ENCODE data around the gene STXBP6.

The STXBP6 gene

GRCh38 chr14:24818823-24819341 is 231.1 kb downstream of the STXBP6 start:
- no peak overlapping the region for H3K27ac Mint-ChIP-seq
- no peak for DNase-seq
- no peaks in the 10 kb centered on the region for H3K4me1 Mint-ChIP-seq
- H3K4me3 Mint-ChIP-seq = no peak overlapping the region
- H3K27me3 Mint-ChIP-seq = peaks cover 17% of the 10 kb centered on the region
- H3K9me3 Mint-ChIP-seq = no peaks in the 10 kb centered on the region
- no peak for ATAC-seq
- H3K36me3 Mint-ChIP-seq (ENCODE audit: low read depth) = no peaks in the 10 kb centered on the region

- no peak for ATAC-seq
- H3K27ac Mint-ChIP-seq = no peak overlapping the region
- no peaks in the 10 kb centered on the region for H3K36me3 Mint-ChIP-seq (ENCODE audit: low read depth)
- H3K4me3 Mint-ChIP-seq = no peak overlapping the region
- H3K9me3 Mint-ChIP-seq = no peaks in the 10 kb centered on the region
- no peak for DNase-seq
- peaks cover 17% of the 10 kb centered on the region for H3K27me3 Mint-ChIP-seq
- H3K4me1 Mint-ChIP-seq = no peaks in the 10 kb centered on the region
Measured at GRCh38 chr14:24818058-24818822, 231.7 kb downstream of the STXBP6 start.

GRCh38 chr14:24817212-24818057 is 232.5 kb downstream of the STXBP6 start:
- ATAC-seq = no peak
- peaks cover 14% of the 10 kb centered on the region for H3K27me3 Mint-ChIP-seq

GRCh38 chr14:24816929-24817211 is 233.1 kb downstream of the STXBP6 start:
- H3K27me3 Mint-ChIP-seq = peaks cover 12% of the 10 kb centered on the region
- no peak for DNase-seq

More at GRCh38 chr14:24817212-24818057, 232.5 kb downstream of the STXBP6 start:
- no peak for DNase-seq
- Mint-ChIP-seq H3K4me1 (no peaks in the 10 kb centered on the region), H3K4me3 (no peak overlapping the region), H3K27ac (no peak overlapping the region), H3K9me3 (no peaks in the 10 kb centered on the region), H3K36me3 (ENCODE audit: low read depth) (no peaks in the 10 kb centered on the region)

GRCh38 chr14:24816011-24816928 is 233.7 kb downstream of the STXBP6 start:
- Mint-ChIP-seq H3K27ac (no peak overlapping the region), H3K4me1 (no peaks in the 10 kb centered on the region), H3K9me3 (no peaks in the 10 kb centered on the region), H3K36me3 (ENCODE audit: low read depth) (no peaks in the 10 kb centered on the region), H3K27me3 (peaks cover 7% of the 10 kb centered on the region), H3K4me3 (no peak overlapping the region)
- ATAC-seq = no peak
- DNase-seq = no peak

More at GRCh38 chr14:24816929-24817211, 233.1 kb downstream of the STXBP6 start:
- H3K36me3 Mint-ChIP-seq (ENCODE audit: low read depth) = no peaks in the 10 kb centered on the region
- no peak overlapping the region for H3K4me3 Mint-ChIP-seq
- no peak overlapping the region for H3K27ac Mint-ChIP-seq
- ATAC-seq = no peak
- no peaks in the 10 kb centered on the region for H3K9me3 Mint-ChIP-seq
- H3K4me1 Mint-ChIP-seq = no peaks in the 10 kb centered on the region

- ATAC-seq (no peak), DNase-seq (no peak)
- Mint-ChIP-seq H3K4me1 (no peaks in the 10 kb centered on the region), H3K9me3 (no peaks in the 10 kb centered on the region), H3K36me3 (ENCODE audit: low read depth) (no peaks in the 10 kb centered on the region), H3K27ac (no peak overlapping the region), H3K27me3 (peaks cover 4% of the 10 kb centered on the region), H3K4me3 (no peak overlapping the region)
Measured at GRCh38 chr14:24815543-24815942, 234.4 kb downstream of the STXBP6 start.

- H3K9me3 Mint-ChIP-seq = no peaks in the 10 kb centered on the region
- no peaks in the 10 kb centered on the region for H3K36me3 Mint-ChIP-seq (ENCODE audit: low read depth)
- DNase-seq (no peak), ATAC-seq (no peak)
- no peak overlapping the region for H3K27ac Mint-ChIP-seq
- peaks cover 4% of the 10 kb centered on the region for H3K27me3 Mint-ChIP-seq
- H3K4me1 Mint-ChIP-seq = no peaks in the 10 kb centered on the region
- H3K4me3 Mint-ChIP-seq = no peak overlapping the region
Measured at GRCh38 chr14:24814944-24815343, 235.0 kb downstream of the STXBP6 start.

- H3K36me3 Mint-ChIP-seq (ENCODE audit: low read depth) = no peaks in the 10 kb centered on the region
Measured at GRCh38 chr14:24814346-24814745, 235.6 kb downstream of the STXBP6 start.

GRCh38 chr14:24813819-24814259 is 236.1 kb downstream of the STXBP6 start:
- Mint-ChIP-seq H3K36me3 (ENCODE audit: low read depth) (no peaks in the 10 kb centered on the region), H3K9me3 (no peaks in the 10 kb centered on the region), H3K27ac (no peak overlapping the region), H3K4me3 (no peak overlapping the region), H3K27me3 (peaks cover 9% of the 10 kb centered on the region), H3K4me1 (no peaks in the 10 kb centered on the region)
- ATAC-seq (no peak), DNase-seq (no peak)

More at GRCh38 chr14:24814346-24814745, 235.6 kb downstream of the STXBP6 start:
- no peaks in the 10 kb centered on the region for H3K9me3 Mint-ChIP-seq
- H3K27me3 Mint-ChIP-seq = peaks cover 4% of the 10 kb centered on the region
- no peak overlapping the region for H3K4me3 Mint-ChIP-seq
- no peak overlapping the region for H3K27ac Mint-ChIP-seq
- H3K4me1 Mint-ChIP-seq = no peaks in the 10 kb centered on the region
- DNase-seq (no peak), ATAC-seq (no peak)

- no peaks in the 10 kb centered on the region for H3K36me3 Mint-ChIP-seq (ENCODE audit: low read depth)
- ATAC-seq = no peak
- H3K27ac Mint-ChIP-seq = no peak overlapping the region
- no peak overlapping the region for H3K4me3 Mint-ChIP-seq
- no peaks in the 10 kb centered on the region for H3K4me1 Mint-ChIP-seq
- H3K9me3 Mint-ChIP-seq = no peaks in the 10 kb centered on the region
- peaks cover 10% of the 10 kb centered on the region for H3K27me3 Mint-ChIP-seq
- no peak for DNase-seq
Measured at GRCh38 chr14:24813089-24813815, 236.7 kb downstream of the STXBP6 start.

- no peak overlapping the region for H3K27ac Mint-ChIP-seq
- no peak overlapping the region for H3K4me3 Mint-ChIP-seq
Measured at GRCh38 chr14:24809135-24809534, 240.8 kb downstream of the STXBP6 start.

GRCh38 chr14:24808412-24808811 is 241.5 kb downstream of the STXBP6 start:
- DNase-seq = no peak
- no peaks in the 10 kb centered on the region for H3K9me3 Mint-ChIP-seq
- H3K27me3 Mint-ChIP-seq = peaks cover 8% of the 10 kb centered on the region
- no peak overlapping the region for H3K4me3 Mint-ChIP-seq
- no peak for ATAC-seq
- H3K36me3 Mint-ChIP-seq (ENCODE audit: low read depth) = no peaks in the 10 kb centered on the region
- no peaks in the 10 kb centered on the region for H3K4me1 Mint-ChIP-seq
- no peak overlapping the region for H3K27ac Mint-ChIP-seq

More at GRCh38 chr14:24809135-24809534, 240.8 kb downstream of the STXBP6 start:
- ATAC-seq = no peak
- H3K36me3 Mint-ChIP-seq (ENCODE audit: low read depth) = no peaks in the 10 kb centered on the region
- H3K9me3 Mint-ChIP-seq = no peaks in the 10 kb centered on the region
- peaks cover 8% of the 10 kb centered on the region for H3K27me3 Mint-ChIP-seq
- no peaks in the 10 kb centered on the region for H3K4me1 Mint-ChIP-seq
- DNase-seq = no peak

GRCh38 chr14:24806061-24806678 is 243.8 kb downstream of the STXBP6 start:
- no peak overlapping the region for H3K27ac Mint-ChIP-seq
- H3K4me1 Mint-ChIP-seq = no peaks in the 10 kb centered on the region
- no peaks in the 10 kb centered on the region for H3K36me3 Mint-ChIP-seq (ENCODE audit: low read depth)
- no peak overlapping the region for H3K4me3 Mint-ChIP-seq
- H3K27me3 Mint-ChIP-seq = peaks cover 8% of the 10 kb centered on the region
- ATAC-seq (no peak), DNase-seq (peak; percentile 54)
- H3K9me3 Mint-ChIP-seq = no peaks in the 10 kb centered on the region

Measured in activated naive CD8-positive, alpha-beta T cell treated with anti-CD3 and anti-CD28 coated beads, Interleukin-2, amount 50 U/mL, for 24 hours (primary cell).